Natural killer cell treated with Interleukin-12 subunit alpha and Interleukin-12 subunit beta and Interleukin-15 and Interleukin-18, amount 100 ng/mL, for 72 hours (primary cell): ENCODE measurements around the gene ABCA5. TPM values are rescaled to one million over a fixed set of nuclear protein-coding genes. Genes with fewer than 3 reads are reported as not detected.
"Not testable (repeated sequence)": the region's sequence is repeated elsewhere in the genome, so short reads cannot be mapped to it uniquely, and the experiment has no call there.

Source experiments
- ATAC-seq, 2 donors: fragments of 150-1000 bp; cut with Tn5 transposase in 1 of 2; sonication (Bioruptor Pico), chemical (Tn5 transposase) in 1 of 2; 2 replicates each; pipeline ENCODE4 v1.10.0; 2021
- DNase-seq: peaks from one replicate; pipeline ENCODE4 v3.0.0; 2022; ENCODE audit warnings: low spot score
- H3K27ac Mint-ChIP-seq, 2 donors: 1 replicate in 1 of 2; 2 replicates in 1 of 2; pipeline ENCODE4 v1.8.0; 2022; ENCODE audit warnings: mixed read lengths in 2 of 2, mild to moderate bottlenecking in 1 of 2, moderate library complexity in 1 of 2
- H3K27me3 Mint-ChIP-seq, 2 donors: 1 replicate in 1 of 2; 2 replicates in 1 of 2; pipeline ENCODE4 v1.8.0; 2022; ENCODE audit warnings: mixed read lengths in 2 of 2
- H3K36me3 Mint-ChIP-seq: one replicate; pipeline ENCODE4 v1.8.0; 2022; ENCODE audit warnings: mixed read lengths
- H3K4me1 Mint-ChIP-seq, 2 donors: 1 replicate in 1 of 2; 2 replicates in 1 of 2; pipeline ENCODE4 v1.8.0; 2022; ENCODE audit warnings: low read depth in 2 of 2, mixed read lengths in 2 of 2, mild to moderate bottlenecking in 1 of 2
- H3K4me3 Mint-ChIP-seq: one replicate; pipeline ENCODE4 v1.8.0; 2022; ENCODE audit warnings: mixed read lengths
- H3K9me3 Mint-ChIP-seq: 2 replicates; pipeline ENCODE4 v1.8.0; 2022; ENCODE audit warnings: mixed read lengths
- total RNA-seq, 2 donors: library from RNA; stranded (reverse); gene quantifications; one replicate each; pipeline ENCODE4 v1.2.3, GENCODE V29; 2022

ABCA5 gene
- total RNA-seq, 2 donors from 2014 or later, result 22.9 to 61.4 TPM

DNA sequence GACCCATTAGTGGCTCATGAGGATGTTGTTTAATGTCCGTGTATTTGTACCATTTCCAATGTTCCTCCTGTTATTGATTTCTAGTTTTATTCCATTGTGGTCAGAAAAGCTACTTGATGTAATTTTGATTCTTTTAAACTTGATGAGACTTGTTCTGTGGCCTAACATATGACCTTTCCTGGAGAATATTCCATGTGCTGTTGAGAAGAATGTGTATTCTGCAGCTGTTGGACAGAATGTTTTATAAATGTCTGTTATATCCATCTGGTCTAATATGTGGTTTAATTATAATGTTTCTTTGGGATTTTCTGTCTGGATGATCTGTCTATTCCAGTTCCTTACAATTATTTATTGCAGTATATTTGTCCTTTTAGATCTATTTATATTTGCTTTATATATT, 95.4 kb downstream of the ABCA5 start:
- peaks cover 0 to 3% of the 10 kb centered on the region in 2 donors for H3K27me3 Mint-ChIP-seq
- no peak overlapping the region for H3K4me3 Mint-ChIP-seq
- ATAC-seq, result no peak
- peaks cover 10% of the 10 kb centered on the region for H3K36me3 Mint-ChIP-seq
- DNase-seq, result no peak
- no peaks in the 10 kb centered on the region for H3K9me3 Mint-ChIP-seq
- H3K4me1 Mint-ChIP-seq, result peaks cover 0 to 5% of the 10 kb centered on the region in 2 donors
- H3K27ac Mint-ChIP-seq, result no peak overlapping the region

DNA sequence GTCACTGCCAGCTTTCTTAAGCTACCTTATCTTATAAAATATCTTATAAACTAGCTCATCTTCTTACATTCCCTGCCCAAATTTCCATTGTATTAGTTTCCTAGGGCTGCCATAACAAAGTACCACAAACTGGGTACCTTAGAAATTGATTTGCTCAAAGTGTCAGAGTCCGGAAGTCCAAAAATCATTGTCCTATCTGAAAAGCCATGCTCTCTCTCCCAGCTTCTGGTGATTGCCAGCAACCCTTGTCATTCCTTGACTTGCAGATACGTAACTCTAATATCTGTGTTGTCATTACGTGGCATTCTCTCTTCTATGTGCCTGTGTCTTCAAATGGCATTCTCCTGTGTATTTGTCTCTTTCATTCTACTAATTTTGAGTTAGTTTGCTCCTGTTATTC, 96.0 kb downstream of the ABCA5 start:
- no peak overlapping the region for H3K27ac Mint-ChIP-seq
- H3K36me3 Mint-ChIP-seq, result peaks cover 10% of the 10 kb centered on the region
- H3K4me1 Mint-ChIP-seq, result peaks cover 0 to 5% of the 10 kb centered on the region in 2 donors
- H3K27me3 Mint-ChIP-seq, result peaks cover 0 to 3% of the 10 kb centered on the region in 2 donors
- DNase-seq, result no peak
- no peaks in the 10 kb centered on the region for H3K9me3 Mint-ChIP-seq
- no peak for ATAC-seq
- no peak overlapping the region for H3K4me3 Mint-ChIP-seq

- Mint-ChIP-seq H3K27ac (no peak within 1 kb of the TSS), H3K27me3 (peaks cover 0 to 3% of the 10 kb centered on the region in 2 donors), H3K9me3 (no peaks in the 10 kb centered on the region), H3K36me3 (peaks cover 10% of the 10 kb centered on the region), H3K4me1 (peaks cover 8% of the 10 kb centered on the region in 2 donors), H3K4me3 (no peak within 1 kb of the TSS)
- DNase-seq (no peak), ATAC-seq (no peak)
Observed at GRCh38 chr17:69228576-69228975, 98.4 kb downstream of the ABCA5 start, which contains the start of gene ABCA10. ABCA10 (minus strand) TSS chr17:69228824; CDS start chr17:69225358, 3,466 bp downstream.

DNA sequence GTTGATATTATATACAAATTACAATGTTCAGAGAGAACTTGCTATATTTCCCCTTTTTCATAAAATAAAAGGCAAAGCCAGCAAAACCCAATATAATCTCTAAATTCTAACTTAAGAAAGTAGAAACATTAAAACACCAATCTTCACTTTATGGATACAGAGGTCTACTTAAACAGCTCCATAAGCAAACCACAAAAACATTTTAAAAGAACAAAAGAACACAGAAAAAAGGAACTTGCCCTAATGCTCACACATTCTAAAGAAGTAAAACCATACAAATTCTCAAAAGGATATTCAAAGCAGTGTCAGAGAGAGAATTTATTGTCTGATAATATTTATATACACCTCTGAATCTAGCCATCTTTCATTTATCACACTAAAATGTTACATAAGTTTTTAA, 98.9 kb downstream of the ABCA5 start:
- H3K36me3 Mint-ChIP-seq, result peaks cover 6% of the 10 kb centered on the region
- H3K27me3 Mint-ChIP-seq, result peaks cover 0 to 3% of the 10 kb centered on the region in 2 donors
- DNase-seq, result no peak
- no peak for ATAC-seq
- no peak overlapping the region for H3K4me3 Mint-ChIP-seq
- H3K4me1 Mint-ChIP-seq, result peaks cover 10 to 11% of the 10 kb centered on the region in 2 donors
- H3K27ac Mint-ChIP-seq, result no peak overlapping the region
- H3K9me3 Mint-ChIP-seq, result no peaks in the 10 kb centered on the region

DNA sequence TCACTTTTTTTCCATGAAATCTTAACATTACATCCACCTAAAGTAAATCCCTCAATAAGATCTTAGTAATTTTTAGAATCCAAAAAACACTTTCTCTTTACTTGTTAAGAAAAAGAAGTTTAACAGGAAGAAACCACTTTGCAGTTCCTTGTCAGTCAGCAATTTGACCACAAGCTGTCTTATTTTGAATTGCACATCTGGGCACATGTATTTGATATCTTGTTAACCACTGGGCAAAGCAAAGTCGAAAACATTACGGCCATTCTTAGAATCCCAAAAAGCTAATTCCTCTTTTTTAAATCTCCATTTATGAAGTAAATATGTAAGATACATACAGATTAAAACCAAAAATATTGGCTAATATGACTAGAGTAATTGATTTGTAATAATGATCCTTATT, 99.4 kb downstream of the ABCA5 start:
- Mint-ChIP-seq H3K4me1 (peaks cover 10 to 11% of the 10 kb centered on the region in 2 donors), H3K27me3 (peaks cover 0 to 3% of the 10 kb centered on the region in 2 donors), H3K4me3 (no peak overlapping the region), H3K27ac (no peak overlapping the region), H3K9me3 (no peaks in the 10 kb centered on the region), H3K36me3 (peaks cover under 1% of the 10 kb centered on the region)
- ATAC-seq, result no peak
- no peak for DNase-seq

DNA sequence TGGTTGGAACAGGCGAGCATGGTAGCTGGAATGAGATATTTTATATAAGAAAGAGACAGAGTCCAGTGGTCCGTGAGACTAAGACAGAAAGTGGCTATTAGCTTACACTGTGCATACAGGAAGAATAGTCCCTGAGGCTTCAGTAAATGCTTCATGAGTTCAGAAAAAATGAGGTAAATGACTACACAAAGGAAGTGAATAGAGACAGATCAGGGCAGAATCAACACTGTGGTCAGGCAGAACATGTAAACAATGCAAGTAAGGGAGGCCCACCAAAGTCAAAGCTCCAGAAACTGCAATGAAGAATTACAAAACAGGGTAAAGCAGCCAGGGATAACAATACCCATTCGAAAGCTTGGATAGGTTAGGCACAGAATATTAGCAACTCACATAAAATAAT, 103.1 kb downstream of the ABCA5 start:
- Mint-ChIP-seq H3K4me1 (peaks cover 10 to 11% of the 10 kb centered on the region in 2 donors), H3K4me3 (no peak overlapping the region), H3K36me3 (peaks cover 10% of the 10 kb centered on the region), H3K9me3 (no peaks in the 10 kb centered on the region), H3K27ac (peak overlapping the region in 1 of 2 donors; percentile 18), H3K27me3 (no peaks in the 10 kb centered on the region)
- no peak for DNase-seq
- ATAC-seq, result peak in 1 of 2 donors; percentile 66

DNA sequence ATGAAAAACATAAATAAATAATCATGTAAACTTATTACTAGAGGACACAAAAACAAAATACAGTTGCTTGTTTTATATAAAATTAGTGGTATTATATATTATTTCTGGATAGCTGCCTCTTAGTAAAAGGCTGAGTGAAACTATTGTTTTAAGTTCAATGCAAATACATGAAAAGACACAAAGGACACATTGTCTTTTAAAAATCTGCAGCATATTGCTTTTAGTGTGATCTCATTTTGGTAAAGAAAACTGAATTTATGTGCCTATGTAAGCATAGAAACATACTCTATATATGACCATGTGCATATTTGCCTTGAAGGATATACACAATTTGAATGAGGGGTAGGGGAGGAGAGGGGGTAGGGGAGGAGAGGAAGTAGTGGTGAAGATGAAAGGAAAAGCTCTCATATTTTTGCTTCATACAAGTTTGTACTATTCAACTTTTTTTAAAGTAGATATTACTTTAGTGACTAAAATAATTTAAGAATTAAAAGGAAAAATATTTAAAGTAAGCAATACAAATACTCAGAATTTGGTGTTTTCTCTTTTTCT, 104.2 kb downstream of the ABCA5 start:
- DNase-seq (no peak), ATAC-seq (no peak)
- Mint-ChIP-seq H3K4me3 (no peak overlapping the region), H3K27me3 (no peaks in the 10 kb centered on the region), H3K9me3 (no peaks in the 10 kb centered on the region), H3K4me1 (peaks cover 10 to 11% of the 10 kb centered on the region in 2 donors), H3K36me3 (peaks cover 10% of the 10 kb centered on the region), H3K27ac (no peak overlapping the region)

DNA sequence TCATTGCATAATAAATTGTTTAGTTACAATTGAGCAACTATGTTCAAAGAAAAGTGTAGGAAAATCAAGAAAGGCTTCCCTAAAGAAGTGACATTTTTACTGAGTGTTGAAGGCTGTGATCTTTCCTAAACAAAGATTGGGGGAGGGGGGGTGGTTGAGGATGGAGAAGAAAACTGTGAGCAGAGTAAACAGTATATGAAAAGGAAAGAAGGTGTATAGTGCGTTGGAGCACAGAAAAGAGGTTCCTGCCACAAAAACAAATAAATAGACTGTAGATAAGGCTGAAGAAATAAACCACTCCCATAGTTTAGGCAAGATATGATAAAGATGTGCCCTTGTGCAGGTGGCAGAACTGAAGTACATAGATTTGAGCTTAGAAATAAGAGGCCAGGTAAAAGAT, 106.8 kb downstream of the ABCA5 start:
- DNase-seq (no peak), ATAC-seq (no peak)
- H3K4me1 Mint-ChIP-seq, result peaks cover 7 to 11% of the 10 kb centered on the region in 2 donors
- H3K27ac Mint-ChIP-seq, result no peak overlapping the region
- no peaks in the 10 kb centered on the region for H3K27me3 Mint-ChIP-seq
- no peak overlapping the region for H3K4me3 Mint-ChIP-seq
- no peaks in the 10 kb centered on the region for H3K9me3 Mint-ChIP-seq
- peaks cover 10% of the 10 kb centered on the region for H3K36me3 Mint-ChIP-seq

GRCh38 chr17:69218986-69219385, 107.9 kb downstream of the ABCA5 start:
- peaks cover 10% of the 10 kb centered on the region for H3K36me3 Mint-ChIP-seq
- H3K9me3 Mint-ChIP-seq, result no peaks in the 10 kb centered on the region
- no peaks in the 10 kb centered on the region for H3K27me3 Mint-ChIP-seq

GRCh38 chr17:69213059-69213813, 113.7 kb downstream of the ABCA5 start:
- DNase-seq, result no peak
- ATAC-seq, result no peak
- Mint-ChIP-seq H3K27ac (no peak overlapping the region), H3K27me3 (no peaks in the 10 kb centered on the region), H3K36me3 (peaks cover 4% of the 10 kb centered on the region), H3K4me1 (no peaks in the 10 kb centered on the region), H3K9me3 (no peaks in the 10 kb centered on the region), H3K4me3 (no peak overlapping the region)

More at GRCh38 chr17:69218986-69219385, 107.9 kb downstream of the ABCA5 start:
- Mint-ChIP-seq H3K27ac (no peak overlapping the region), H3K4me1 (peaks cover 6 to 7% of the 10 kb centered on the region in 2 donors), H3K4me3 (no peak overlapping the region)
- no peak for DNase-seq
- no peak for ATAC-seq

GRCh38 chr17:69208640-69209039, 118.3 kb downstream of the ABCA5 start:
- no peak overlapping the region for H3K27ac Mint-ChIP-seq
- H3K4me1 Mint-ChIP-seq, result no peaks in the 10 kb centered on the region
- no peak for DNase-seq
- no peaks in the 10 kb centered on the region for H3K27me3 Mint-ChIP-seq
- H3K9me3 Mint-ChIP-seq, result no peaks in the 10 kb centered on the region
- H3K36me3 Mint-ChIP-seq, result peaks cover 4% of the 10 kb centered on the region
- no peak for ATAC-seq
- no peak overlapping the region for H3K4me3 Mint-ChIP-seq

DNA sequence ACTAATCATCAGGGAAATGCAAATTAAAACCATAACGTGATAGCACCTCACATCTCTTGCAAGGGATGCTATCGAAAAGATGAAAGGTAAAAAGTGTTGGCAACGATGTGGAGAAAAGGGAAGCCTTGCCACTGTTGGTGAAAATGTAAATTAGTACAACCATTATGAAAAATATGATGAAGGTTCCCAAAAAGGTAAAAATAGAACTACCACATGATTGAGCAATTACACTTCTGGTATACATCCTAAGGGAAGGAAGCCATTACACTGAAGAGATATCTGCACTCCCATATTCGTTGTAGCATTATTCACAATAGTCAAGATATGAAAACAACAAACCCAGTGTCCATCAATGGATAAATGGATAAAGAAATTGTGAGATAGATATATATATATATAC, 119.8 kb downstream of the ABCA5 start:
- no peak overlapping the region for H3K4me3 Mint-ChIP-seq
- no peak overlapping the region for H3K27ac Mint-ChIP-seq
- DNase-seq (no peak), ATAC-seq (no peak)
- H3K9me3 Mint-ChIP-seq, result no peaks in the 10 kb centered on the region
- H3K36me3 Mint-ChIP-seq, result no peaks in the 10 kb centered on the region
- H3K4me1 Mint-ChIP-seq, result no peaks in the 10 kb centered on the region
- no peaks in the 10 kb centered on the region for H3K27me3 Mint-ChIP-seq

DNA sequence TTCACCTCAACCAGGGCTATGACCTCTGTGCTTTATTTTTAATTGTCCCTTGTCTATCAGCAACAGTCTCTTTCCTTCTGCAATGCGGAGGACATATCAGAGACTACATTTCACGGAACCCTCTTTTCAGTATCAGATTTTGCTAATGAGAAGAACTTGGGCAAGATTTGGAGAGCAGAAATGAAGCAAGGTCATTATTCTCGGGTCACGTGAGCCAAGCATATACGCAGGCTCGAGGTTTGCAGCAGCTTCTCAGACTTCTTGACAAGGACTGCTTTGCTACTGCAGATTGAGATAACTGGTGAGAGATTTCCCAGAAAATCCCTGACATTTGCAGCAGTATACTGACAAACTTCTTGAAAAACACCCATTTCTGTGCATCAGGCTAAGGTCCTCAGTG, 128.7 kb downstream of the ABCA5 start:
- H3K9me3 Mint-ChIP-seq, result no peaks in the 10 kb centered on the region
- ATAC-seq (no peak), DNase-seq (no peak)
- H3K27me3 Mint-ChIP-seq, result no peaks in the 10 kb centered on the region
- no peaks in the 10 kb centered on the region for H3K36me3 Mint-ChIP-seq
- no peaks in the 10 kb centered on the region for H3K4me1 Mint-ChIP-seq
- H3K27ac Mint-ChIP-seq, result no peak overlapping the region
- H3K4me3 Mint-ChIP-seq, result no peak overlapping the region

DNA sequence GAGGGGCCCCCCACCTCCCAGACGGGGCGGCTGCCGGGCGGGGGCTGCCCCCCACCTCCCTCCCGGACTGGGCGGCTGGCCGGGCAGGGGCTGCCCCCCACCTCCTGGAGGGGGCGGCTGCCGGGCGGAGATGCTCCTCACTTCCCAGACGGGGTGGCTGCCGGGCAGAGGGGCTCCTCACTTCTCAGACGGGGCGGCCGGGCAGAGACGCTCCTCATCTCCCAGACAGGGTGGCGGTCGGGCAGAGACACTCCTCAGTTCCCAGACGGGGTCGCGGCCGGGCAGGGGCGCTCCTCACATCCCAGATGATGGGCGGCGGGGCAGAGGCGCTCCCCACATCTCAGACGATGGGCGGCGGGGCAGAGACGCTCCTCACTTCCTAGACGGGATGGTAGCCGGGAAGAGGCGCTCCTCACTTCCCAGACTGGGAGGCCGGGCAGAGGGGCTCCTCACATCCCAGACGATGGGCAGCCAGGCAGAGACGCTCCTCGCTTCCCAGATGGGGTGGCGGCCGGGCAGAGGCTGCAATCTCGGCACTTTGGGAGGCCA, 130.8 kb downstream of the ABCA5 start:
- not testable (repeated sequence) for ATAC-seq, H3K27me3 Mint-ChIP-seq, DNase-seq, H3K9me3 Mint-ChIP-seq, H3K4me3 Mint-ChIP-seq, H3K4me1 Mint-ChIP-seq, H3K27ac Mint-ChIP-seq, H3K36me3 Mint-ChIP-seq
